PC-3 (cell line): ENCODE data around the gene GDNF. TPM values are rescaled to one million over a fixed set of nuclear protein-coding genes. Genes with fewer than 3 reads are reported as not detected.

Experiments used
- ATAC-seq: fragments of 200-7000 bp; cut with Tn5 transposase; 2 replicates; pipeline ENCODE4 v1.9.1; 2020; ENCODE audit warnings: mild to moderate bottlenecking, moderate library complexity
- BruUV-seq: library from RNA; stranded (reverse); fragments of 400-500 nt; replicated peaks from 2 replicates; lab custom pipeline; 2021; lab: Mats Ljungman, UMichigan
- CTCF ChIA-PET: fragments of 300-600 bp; sonication (Branson Sonifier 250); formaldehyde crosslinking; loops from one replicate; lab custom pipeline; 2022; ENCODE audit warnings: antibody characterized with exemption; lab: Charles Lee
- POLR2A ChIA-PET: fragments of 300-600 bp; sonication (Branson Sonifier 250); formaldehyde crosslinking; loops from one replicate; lab custom pipeline; 2022; ENCODE audit warnings: antibody characterized with exemption; ENCODE audit not compliant: unreplicated experiment; lab: Charles Lee
- DNase-seq: peaks from one replicate; pipeline ENCODE4 v3.0.0-alpha.2; 2015
- H2AFZ ChIP-seq: fragments of 300-600 bp; sonication (generic); 2 replicates; pipeline ENCODE4 v1.6.0; 2016; ENCODE audit warnings: antibody characterized with exemption, low read length
- H3F3A ChIP-seq: fragments of 300-600 bp; sonication (generic); one replicate; pipeline ENCODE4 v1.6.0; 2017; ENCODE audit warnings: antibody characterized with exemption, low read length, control low read depth, mild to moderate bottlenecking; ENCODE audit not compliant: unreplicated experiment
- H3K27ac ChIP-seq: fragments of 300-600 bp; sonication (generic); 2 replicates; pipeline ENCODE4 v1.5.1; 2016; ENCODE audit warnings: mild to moderate bottlenecking, low read length
- H3K27me3 ChIP-seq: fragments of 300-600 bp; sonication (generic); 2 replicates; pipeline ENCODE4 v1.6.1; 2016; ENCODE audit warnings: low read length, mixed read lengths
- H3K36me3 ChIP-seq: fragments of 300-600 bp; sonication (generic); 2 replicates; pipeline ENCODE4 v1.6.1; 2016; ENCODE audit warnings: low read depth, mixed run types, low read length, mixed read lengths
- H3K4me1 ChIP-seq: fragments of 300-600 bp; sonication (generic); 2 replicates; pipeline ENCODE4 v1.5.1; 2016; ENCODE audit warnings: low read length; ENCODE audit not compliant: insufficient read depth
- H3K4me2 ChIP-seq: fragments of 300-600 bp; sonication (generic); 2 replicates; pipeline ENCODE4 v1.6.0; 2016; ENCODE audit warnings: low read length
- H3K4me3 ChIP-seq: fragments of 300-600 bp; sonication (generic); 2 replicates; pipeline ENCODE4 v1.5.1; 2016; ENCODE audit warnings: mild to moderate bottlenecking, low read length, mixed read lengths
- H3K79me2 ChIP-seq: fragments of 300-600 bp; sonication (generic); 2 replicates; pipeline ENCODE4 v1.6.1; 2017; ENCODE audit warnings: low read length, mixed read lengths
- H3K9ac ChIP-seq: fragments of 300-600 bp; sonication (generic); 2 replicates; pipeline ENCODE4 v1.6.0; 2016; ENCODE audit warnings: mild to moderate bottlenecking, low read length
- H3K9me2 ChIP-seq: fragments of 300-600 bp; sonication (generic); replicated peaks from 2 replicates; pipeline ENCODE4 v1.6.1; 2016; ENCODE audit warnings: mixed run types, low read length, mixed read lengths
- H3K9me3 ChIP-seq: fragments of 300-600 bp; sonication (generic); 2 replicates; pipeline ENCODE4 v1.6.1; 2016; ENCODE audit warnings: low read length, mixed read lengths
- H4K20me1 ChIP-seq: fragments of 300-600 bp; sonication (generic); 2 replicates; pipeline ENCODE4 v1.6.1; 2016; ENCODE audit warnings: low read length, mixed read lengths
- EZH2 ChIP-seq: fragments of 300-600 bp; sonication (generic); IDR thresholded peaks from one replicate; pipeline ENCODE4 v1.6.1; 2017; ENCODE audit warnings: antibody characterized with exemption, mild to moderate bottlenecking, low read length; ENCODE audit not compliant: unreplicated experiment
- EZH2phosphoT487 ChIP-seq: fragments of 300-600 bp; sonication (generic); IDR thresholded peaks from 2 replicates; pipeline ENCODE4 v1.6.1; 2018; ENCODE audit warnings: mild to moderate bottlenecking, antibody characterized with exemption, low read length, borderline replicate concordance
- intact Hi-C: fragments of 100-400 bp; cut with micrococcal nuclease; formaldehyde crosslinking; loops from 2 replicates; pipeline ENCODE4 v1.9.0; 2023
- total RNA-seq: library from RNA; depleted of rRNA; stranded (reverse); fragments of >200 nt; gene quantifications from 2 replicates; pipeline ENCODE4 v1.2.3, GENCODE V29; 2014
- TF ChIP-seq, protein P1 (sequence below): fragments of 300-600 bp; sonication (generic); conservative IDR thresholded peaks from 2 replicates; pipeline ENCODE4 v1.5.1; 2017; ENCODE audit warnings: antibody characterized with exemption, low read depth, mild to moderate bottlenecking, low read length

The GDNF gene
- total RNA-seq, 1 experiment from 2014 or later: not detected

- Histone ChIP-seq H3K79me2 (no peaks in the 10 kb centered on the region), H3K27me3 (peaks cover 43% of the 10 kb centered on the region), H3K4me1 (no peaks in the 10 kb centered on the region), H3K36me3 (no peaks in the 10 kb centered on the region), H3K27ac (no peak overlapping the region), H2AFZ (no peak overlapping the region), H3K4me3 (no peak overlapping the region), H3K4me2 (no peak overlapping the region), H4K20me1 (no peaks in the 10 kb centered on the region), H3K9me2 (no peaks in the 10 kb centered on the region), H3K9me3 (no peaks in the 10 kb centered on the region), H3K9ac (no peak overlapping the region), H3F3A (no peaks in the 10 kb centered on the region)
- intact Hi-C loops: no loop called here
- DNase-seq (no peak), ATAC-seq (no peak)
- TF ChIP-seq EZH2 (no peak), EZH2phosphoT487 (no peak)
- TF ChIP-seq, protein P1, sequence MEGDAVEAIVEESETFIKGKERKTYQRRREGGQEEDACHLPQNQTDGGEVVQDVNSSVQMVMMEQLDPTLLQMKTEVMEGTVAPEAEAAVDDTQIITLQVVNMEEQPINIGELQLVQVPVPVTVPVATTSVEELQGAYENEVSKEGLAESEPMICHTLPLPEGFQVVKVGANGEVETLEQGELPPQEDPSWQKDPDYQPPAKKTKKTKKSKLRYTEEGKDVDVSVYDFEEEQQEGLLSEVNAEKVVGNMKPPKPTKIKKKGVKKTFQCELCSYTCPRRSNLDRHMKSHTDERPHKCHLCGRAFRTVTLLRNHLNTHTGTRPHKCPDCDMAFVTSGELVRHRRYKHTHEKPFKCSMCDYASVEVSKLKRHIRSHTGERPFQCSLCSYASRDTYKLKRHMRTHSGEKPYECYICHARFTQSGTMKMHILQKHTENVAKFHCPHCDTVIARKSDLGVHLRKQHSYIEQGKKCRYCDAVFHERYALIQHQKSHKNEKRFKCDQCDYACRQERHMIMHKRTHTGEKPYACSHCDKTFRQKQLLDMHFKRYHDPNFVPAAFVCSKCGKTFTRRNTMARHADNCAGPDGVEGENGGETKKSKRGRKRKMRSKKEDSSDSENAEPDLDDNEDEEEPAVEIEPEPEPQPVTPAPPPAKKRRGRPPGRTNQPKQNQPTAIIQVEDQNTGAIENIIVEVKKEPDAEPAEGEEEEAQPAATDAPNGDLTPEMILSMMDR: no peak
- ChIA-PET CTCF (no interaction called here), POLR2A (no interaction called here)
- no TSS peak for BruUV-seq
These were observed 9.5 kb downstream of the GDNF start for GRCh38 chr5:37830348-37830747.

DNA sequence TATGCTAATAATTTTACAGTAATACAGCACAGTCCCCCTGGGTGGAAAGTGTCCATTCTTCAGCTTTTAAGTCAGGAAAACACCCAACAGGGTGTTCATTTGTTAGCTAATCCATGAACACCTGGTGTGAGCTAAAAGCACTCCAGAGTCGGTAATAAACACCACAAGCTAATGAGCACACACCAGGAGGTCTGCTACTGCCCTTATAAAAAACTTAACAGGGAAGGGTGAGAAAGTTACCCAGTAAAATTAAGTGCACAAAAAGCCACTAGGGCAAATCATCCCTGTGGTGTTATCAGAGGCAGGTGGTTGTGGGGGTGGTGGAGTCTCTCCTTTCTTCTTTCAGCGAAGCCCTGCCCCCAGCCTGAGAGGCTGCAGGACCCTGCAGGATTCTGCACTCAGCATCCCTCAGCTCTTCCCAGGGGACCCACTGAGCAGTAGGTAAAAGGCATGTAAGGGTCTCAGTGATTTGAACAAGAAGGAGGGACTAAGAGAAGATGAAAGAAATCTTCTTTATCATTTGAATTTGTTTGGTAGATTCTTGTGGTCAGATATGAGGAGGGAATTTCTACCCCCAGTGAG, 14.4 kb downstream of the GDNF start:
- no peaks in the 10 kb centered on the region for H4K20me1 ChIP-seq
- no peaks in the 10 kb centered on the region for H3K4me1 ChIP-seq
- no peaks in the 10 kb centered on the region for H3K9me2 ChIP-seq
- no peaks in the 10 kb centered on the region for H3K9me3 ChIP-seq
- peaks cover 11% of the 10 kb centered on the region; the same call in 1 of the 2 replicates for H3K27me3 ChIP-seq
- no peak overlapping the region for H2AFZ ChIP-seq
- no peaks in the 10 kb centered on the region for H3F3A ChIP-seq
- no TSS peak for BruUV-seq
- POLR2A ChIA-PET: no interaction called here
- no peaks in the 10 kb centered on the region for H3K36me3 ChIP-seq
- H3K79me2 ChIP-seq: no peaks in the 10 kb centered on the region
- H3K27ac ChIP-seq: no peak overlapping the region
- DNase-seq: no peak
- no peak for ATAC-seq
- no peak overlapping the region for H3K4me3 ChIP-seq
- intact Hi-C loops: no loop called here
- CTCF ChIA-PET: no interaction called here
- TF ChIP-seq, protein P1: no peak
- TF ChIP-seq EZH2 (no peak), EZH2phosphoT487 (no peak)
- H3K4me2 ChIP-seq: no peak overlapping the region
- no peak overlapping the region for H3K9ac ChIP-seq

DNA sequence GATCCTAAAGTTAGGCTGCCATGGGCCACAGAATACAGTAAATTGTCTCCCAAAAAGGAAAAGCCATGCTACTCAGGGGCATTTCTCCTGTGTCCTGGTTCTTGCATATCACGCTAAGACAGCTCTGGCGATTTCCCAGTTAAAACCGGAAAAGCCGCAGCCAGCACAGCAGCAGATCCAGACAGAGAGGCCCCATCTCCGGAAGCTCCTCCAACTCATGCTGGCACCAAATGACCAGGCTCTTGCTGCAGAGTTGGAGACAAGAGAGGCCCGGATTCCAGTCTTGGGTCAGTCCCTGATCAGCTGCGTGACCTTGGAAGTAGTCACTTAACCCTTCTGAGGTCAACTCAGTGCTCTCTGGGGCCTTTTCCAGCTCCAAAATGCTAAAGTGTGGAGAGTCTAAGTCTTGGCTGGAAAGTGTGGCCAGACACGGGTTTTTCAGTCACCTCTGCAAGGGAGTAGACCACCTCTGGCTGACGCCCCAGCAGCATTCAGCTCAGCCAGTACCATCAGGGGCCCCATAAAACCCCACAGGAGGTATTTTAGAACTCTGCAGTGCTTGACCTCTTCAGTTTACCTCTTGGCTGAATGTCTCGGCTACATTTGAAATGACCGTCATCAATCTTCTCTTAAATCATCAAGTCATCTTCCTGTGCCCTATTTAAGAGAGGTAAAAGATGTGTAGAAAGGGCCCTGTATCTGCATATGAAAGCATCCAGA, 16.2 kb downstream of the GDNF start:
- Histone ChIP-seq H2AFZ (no peak overlapping the region), H3K27ac (no peak overlapping the region), H3F3A (no peaks in the 10 kb centered on the region), H3K36me3 (no peaks in the 10 kb centered on the region), H3K9me3 (no peaks in the 10 kb centered on the region), H4K20me1 (no peaks in the 10 kb centered on the region), H3K4me3 (no peak overlapping the region), H3K9me2 (no peaks in the 10 kb centered on the region), H3K79me2 (no peaks in the 10 kb centered on the region), H3K9ac (no peak overlapping the region), H3K4me1 (no peaks in the 10 kb centered on the region), H3K4me2 (no peak overlapping the region), H3K27me3 (no peaks in the 10 kb centered on the region)
- ChIA-PET POLR2A (no interaction called here), CTCF (no interaction called here)
- no peak for TF ChIP-seq EZH2phosphoT487
- TF ChIP-seq EZH2: no peak
- TF ChIP-seq, protein P1: no peak
- intact Hi-C loops: no loop called here
- DNase-seq (no peak), ATAC-seq (no peak)
- no TSS peak for BruUV-seq
